NCI-H1436 treated with DMSO at 0.1 percent for 48 hours (cell line): ENCODE data around the gene CYREN.
"Not testable (repeated sequence)": the region's sequence is repeated elsewhere in the genome, so short reads cannot be mapped to it uniquely, and the experiment has no call there.

Experiments
- DNase-seq: peaks from one replicate; lab custom pipeline; 2025; lab: John Stamatoyannopoulos, UW

Gene CYREN

GRCh38 chr7:135170274-135170997 lies at the start of gene CYREN:
Gene CYREN (minus strand): TSS chr7:135170707. CDS start chr7:135168922, 1,785 bp downstream.
- DNase-seq = peak; percentile 30

- no peak for DNase-seq
Measured at GRCh38 chr7:135217645-135218509, 47.4 kb upstream of the CYREN start.

GRCh38 chr7:135215698-135216097 lies 45.2 kb upstream of the CYREN start:
- DNase-seq = no peak

- no peak for DNase-seq
Measured at GRCh38 chr7:135215180-135215579, 44.7 kb upstream of the CYREN start.

- DNase-seq = no peak
Measured at GRCh38 chr7:135213831-135214230, 43.3 kb upstream of the CYREN start.

GRCh38 chr7:135211946-135212685 lies 41.6 kb upstream of the CYREN start:
- DNase-seq = not testable (repeated sequence)

- peak; percentile 62 for DNase-seq
Measured at GRCh38 chr7:135211179-135211945, 40.9 kb upstream of the CYREN start, which contains the start of gene WDR91. Gene WDR91 (minus strand): TSS chr7:135211526. CDS start chr7:135211502, 24 bp downstream.

- DNase-seq = no peak
Measured at GRCh38 chr7:135210888-135211178, 40.3 kb upstream of the CYREN start.

GRCh38 chr7:135209225-135209834 lies 38.8 kb upstream of the CYREN start:
- DNase-seq = no peak

- no peak for DNase-seq
Measured at GRCh38 chr7:135208102-135208793, 37.7 kb upstream of the CYREN start.

GRCh38 chr7:135207406-135208101 lies 37.0 kb upstream of the CYREN start:
- DNase-seq = no peak

GRCh38 chr7:135206941-135207391 lies 36.5 kb upstream of the CYREN start:
- DNase-seq = no peak

GRCh38 chr7:135205850-135206249 lies 35.3 kb upstream of the CYREN start:
- no peak for DNase-seq

GRCh38 chr7:135204876-135205275 lies 34.4 kb upstream of the CYREN start:
- no peak for DNase-seq

GRCh38 chr7:135204341-135204749 lies 33.8 kb upstream of the CYREN start:
- DNase-seq = no peak

- no peak for DNase-seq
Measured at GRCh38 chr7:135201350-135201749, 30.8 kb upstream of the CYREN start.

GRCh38 chr7:135200821-135201331 lies 30.4 kb upstream of the CYREN start:
- DNase-seq = no peak

GRCh38 chr7:135199439-135199838 lies 28.9 kb upstream of the CYREN start:
- no peak for DNase-seq

GRCh38 chr7:135197906-135198655 lies 27.6 kb upstream of the CYREN start:
- DNase-seq = no peak
